HepG2 (cell line): ENCODE measurements around the gene TPSAB1. TPM values are rescaled to one million over a fixed set of nuclear protein-coding genes. Genes with fewer than 3 reads are reported as not detected.

Source experiments
- CBX1 ChIP-seq: IDR thresholded peaks from one replicate; pipeline ENCODE4 v1.6.1; 2016; ENCODE audit warnings: antibody characterized with exemption, low read depth
- EP300 ChIP-seq, 3 experiments: sonication (generic) in 1 of 3; formaldehyde crosslinking in 1 of 3; IDR thresholded peaks; 2 replicates each; pipeline versions ENCODE4 v1.5.1 to v1.6.1; 2011 to 2020; ENCODE audit warnings: low read depth in 2 of 3, low read length in 2 of 3, borderline replicate concordance in 1 of 3, improper control_type of control experiment in 1 of 3, mild to moderate bottlenecking in 1 of 3, missing genetic modification reagents in 1 of 3, moderate library complexity in 1 of 3
- PAX8 ChIP-seq: sonication (generic); formaldehyde crosslinking; IDR thresholded peaks from 2 replicates; pipeline ENCODE4 v1.8.0; 2022; ENCODE audit warnings: mild to moderate bottlenecking, missing genetic modification reagents, borderline replicate concordance
- ZBTB33 ChIP-seq: sonication (generic); formaldehyde crosslinking; IDR thresholded peaks from 2 replicates; pipeline ENCODE4 v1.4.0; 2020; ENCODE audit warnings: missing genetic modification reagents
- ZBTB39 ChIP-seq: sonication (generic); formaldehyde crosslinking; IDR thresholded peaks from 2 replicates; pipeline ENCODE4 v1.5.0; 2020; ENCODE audit warnings: missing genetic modification reagents
- ZNF18 ChIP-seq: sonication (generic); formaldehyde crosslinking; IDR thresholded peaks from 2 replicates; pipeline ENCODE4 v1.8.0; 2022; ENCODE audit warnings: mild to moderate bottlenecking, missing genetic modification reagents; ENCODE audit not compliant: insufficient replicate concordance
- ZNF205 ChIP-seq: IDR thresholded peaks from 2 replicates; pipeline ENCODE4 v1.6.1; 2018; ENCODE audit warnings: missing biosample characterization, missing genetic modification reagents
- ZNF451 ChIP-seq: sonication (generic); formaldehyde crosslinking; IDR thresholded peaks from 2 replicates; pipeline ENCODE4 v1.5.0; 2020; ENCODE audit warnings: mild to moderate bottlenecking, missing genetic modification reagents
- polyA plus RNA-seq, 8 experiments: library from polyadenylated mRNA; depleted of rRNA in 3 of 8; stranded (reverse) in 7 of 8; unstranded in 1 of 8; fragments of >200 nt; fragmentation: Illumina TruSeq in 4 of 8; extraction: Trizol in 4 of 8; gene quantifications; 2 replicates each; pipeline versions ENCODE4 v1.2.1 to v1.2.3, GENCODE V29; 2011 to 2016; ENCODE audit warnings: low read depth in 4 of 8, missing spikeins in 1 of 8, mixed read lengths in 1 of 8; ENCODE audit not compliant: insufficient read depth in 1 of 8
- total RNA-seq, 5 experiments: library from RNA; depleted of rRNA; stranded (reverse); fragments of >200 nt; fragmentation: Illumina TruSeq; extraction: Trizol; gene quantifications; 2 replicates each; pipeline ENCODE4 v1.2.3, GENCODE V29; 2016; ENCODE audit warnings: low read depth in 1 of 5

Gene TPSAB1
- total and polyA plus RNA-seq, 2 of the 13 experiments (the other 11 are each of a cell fraction or from before 2014, with no cell fraction given), result 0.12 TPM; not detected in 1

GRCh38 chr16:1223355-1224214, 16.9 kb upstream of the TPSAB1 start (continued):
- TF ChIP-seq ZBTB39 (no peak), PAX8 (no peak), ZNF205 (CRISPR knock-in tag) (no peak), EP300 (IDR thresholded peaks at IDR 0.05; ENCODE audit: low read depth in 2 of 2, low read length in 2 of 2) (no peak), EP300 (CRISPR knock-in tag; IDR thresholded peaks at IDR 0.05; ENCODE audit: borderline replicate concordance) (no peak), ZNF18 (CRISPR knock-in tag) (no peak), ZNF451 (no peak), CBX1 (no peak), ZBTB33 (CRISPR knock-in tag) (no peak)
